ENCODE measurements around the gene MYH14. TPM values are rescaled to one million over a fixed set of nuclear protein-coding genes. Genes with fewer than 3 reads are reported as not detected.

Gene MYH14
- total RNA-seq, 1 experiment from 2014 or later: not detected

- no peaks in the 10 kb centered on the region for H3K36me3 ChIP-seq
- no peak overlapping the region for H3K4me3 ChIP-seq
- peaks cover 3% of the 10 kb centered on the region; the same call in 1 of the 2 replicates for H3K9me3 ChIP-seq (replicated peaks)
- H3K27me3 ChIP-seq (replicated peaks): peaks cover under 1% of the 10 kb centered on the region
- DNase-seq (ENCODE audit: low read depth in 1 of 2, low spot score in 2 of 2): no peak
- H3K27ac ChIP-seq: no peak overlapping the region
- H3K4me1 ChIP-seq (replicated peaks): no peaks in the 10 kb centered on the region
Observed at GRCh38 chr19:50287331-50287730, 83.9 kb downstream of the MYH14 start.

- Histone ChIP-seq H3K9me3 (replicated peaks) (peaks cover 3% of the 10 kb centered on the region; the same call in 1 of the 2 replicates), H3K27ac (no peak overlapping the region), H3K4me3 (no peak overlapping the region), H3K36me3 (no peaks in the 10 kb centered on the region), H3K27me3 (replicated peaks) (no peaks in the 10 kb centered on the region; the same call in 1 of the 2 replicates), H3K4me1 (replicated peaks) (no peaks in the 10 kb centered on the region)
- no peak for DNase-seq (ENCODE audit: low read depth in 1 of 2, low spot score in 2 of 2)
Observed at GRCh38 chr19:50288954-50289353, 85.5 kb downstream of the MYH14 start.

- no peaks in the 10 kb centered on the region for H3K36me3 ChIP-seq
- H3K4me1 ChIP-seq (replicated peaks): no peaks in the 10 kb centered on the region
- H3K4me3 ChIP-seq: no peak overlapping the region
- H3K27ac ChIP-seq: no peak overlapping the region
- H3K27me3 ChIP-seq (replicated peaks): no peaks in the 10 kb centered on the region; the same call in 1 of the 2 replicates
- H3K9me3 ChIP-seq (replicated peaks): peaks cover 3% of the 10 kb centered on the region; the same call in 1 of the 2 replicates
- no peak for DNase-seq (ENCODE audit: low read depth in 1 of 2, low spot score in 2 of 2)
Observed at GRCh38 chr19:50290011-50290410, 86.6 kb downstream of the MYH14 start.

- Histone ChIP-seq H3K27ac (no peak overlapping the region), H3K36me3 (no peaks in the 10 kb centered on the region), H3K4me3 (no peak overlapping the region), H3K27me3 (replicated peaks) (no peaks in the 10 kb centered on the region), H3K4me1 (replicated peaks) (no peaks in the 10 kb centered on the region), H3K9me3 (replicated peaks) (peaks cover 3% of the 10 kb centered on the region; the same call in 1 of the 2 replicates)
- DNase-seq (ENCODE audit: low read depth in 1 of 2, low spot score in 2 of 2): no peak
Observed at GRCh38 chr19:50290775-50291174, 87.4 kb downstream of the MYH14 start.

- Histone ChIP-seq H3K4me1 (replicated peaks) (no peaks in the 10 kb centered on the region), H3K36me3 (no peaks in the 10 kb centered on the region), H3K27ac (no peak overlapping the region), H3K9me3 (replicated peaks) (no peaks in the 10 kb centered on the region), H3K4me3 (no peak overlapping the region), H3K27me3 (replicated peaks) (no peaks in the 10 kb centered on the region)
- no peak for DNase-seq (ENCODE audit: low read depth in 1 of 2, low spot score in 2 of 2)
Observed at GRCh38 chr19:50292216-50292827, 88.9 kb downstream of the MYH14 start.

- no peaks in the 10 kb centered on the region for H3K9me3 ChIP-seq (replicated peaks)
- no peak for DNase-seq (ENCODE audit: low read depth in 1 of 2, low spot score in 2 of 2)
- no peak overlapping the region for H3K4me3 ChIP-seq
- H3K36me3 ChIP-seq: no peaks in the 10 kb centered on the region
- no peak overlapping the region for H3K27ac ChIP-seq
- H3K4me1 ChIP-seq (replicated peaks): no peaks in the 10 kb centered on the region
- no peaks in the 10 kb centered on the region for H3K27me3 ChIP-seq (replicated peaks)
Observed at GRCh38 chr19:50293263-50294004, 90.0 kb downstream of the MYH14 start.

- Histone ChIP-seq H3K27ac (no peak overlapping the region), H3K9me3 (replicated peaks) (no peaks in the 10 kb centered on the region; the same call in 1 of the 2 replicates), H3K4me3 (no peak overlapping the region), H3K36me3 (no peaks in the 10 kb centered on the region), H3K27me3 (replicated peaks) (peaks cover 3% of the 10 kb centered on the region; the same call in 1 of the 2 replicates), H3K4me1 (replicated peaks) (peaks cover 18% of the 10 kb centered on the region)
- DNase-seq (ENCODE audit: low read depth in 1 of 2, low spot score in 2 of 2): no peak
Observed at GRCh38 chr19:50300051-50300450, 96.6 kb downstream of the MYH14 start.

GRCh38 chr19:50300814-50301606 is 97.6 kb downstream of the MYH14 start:
- Histone ChIP-seq H3K27me3 (replicated peaks) (peaks cover 3% of the 10 kb centered on the region), H3K9me3 (replicated peaks) (no peaks in the 10 kb centered on the region; the same call in 1 of the 2 replicates), H3K27ac (no peak overlapping the region), H3K36me3 (no peaks in the 10 kb centered on the region), H3K4me3 (no peak overlapping the region), H3K4me1 (replicated peaks) (peaks cover 18% of the 10 kb centered on the region)
- DNase-seq (ENCODE audit: low read depth in 1 of 2, low spot score in 2 of 2): peak in 1 of 2 experiments; percentile 72

- H3K27me3 ChIP-seq (replicated peaks): peaks cover 6% of the 10 kb centered on the region
- H3K4me1 ChIP-seq (replicated peaks): peaks cover 18% of the 10 kb centered on the region
- no peak for DNase-seq (ENCODE audit: low read depth in 1 of 2, low spot score in 2 of 2)
- H3K27ac ChIP-seq: no peak overlapping the region
- H3K4me3 ChIP-seq: no peak overlapping the region
- H3K36me3 ChIP-seq: no peaks in the 10 kb centered on the region
- H3K9me3 ChIP-seq (replicated peaks): no peaks in the 10 kb centered on the region; the same call in 1 of the 2 replicates
Observed at GRCh38 chr19:50301607-50301971, 98.2 kb downstream of the MYH14 start.

- Histone ChIP-seq H3K36me3 (no peaks in the 10 kb centered on the region), H3K4me3 (no peak overlapping the region), H3K27me3 (replicated peaks) (peaks cover 16% of the 10 kb centered on the region), H3K9me3 (replicated peaks) (no peaks in the 10 kb centered on the region; the same call in 1 of the 2 replicates), H3K4me1 (replicated peaks) (peaks cover 18% of the 10 kb centered on the region), H3K27ac (no peak overlapping the region)
- DNase-seq (ENCODE audit: low read depth in 1 of 2, low spot score in 2 of 2): no peak
Observed at GRCh38 chr19:50303558-50303957, 100.1 kb downstream of the MYH14 start.

- no peak overlapping the region for H3K27ac ChIP-seq
- H3K4me3 ChIP-seq: no peak overlapping the region
- H3K27me3 ChIP-seq (replicated peaks): peaks cover 52% of the 10 kb centered on the region
- no peaks in the 10 kb centered on the region for H3K4me1 ChIP-seq (replicated peaks)
- H3K36me3 ChIP-seq: no peaks in the 10 kb centered on the region
- H3K9me3 ChIP-seq (replicated peaks): no peaks in the 10 kb centered on the region
- DNase-seq (ENCODE audit: low read depth in 1 of 2, low spot score in 2 of 2): no peak
Observed at GRCh38 chr19:50308991-50309390, 105.6 kb downstream of the MYH14 start.

- no peak for DNase-seq (ENCODE audit: low read depth in 1 of 2, low spot score in 2 of 2)
- no peaks in the 10 kb centered on the region for H3K9me3 ChIP-seq (replicated peaks)
- no peaks in the 10 kb centered on the region for H3K4me1 ChIP-seq (replicated peaks)
- H3K36me3 ChIP-seq: no peaks in the 10 kb centered on the region
- peaks cover 55% of the 10 kb centered on the region for H3K27me3 ChIP-seq (replicated peaks)
- H3K27ac ChIP-seq: no peak overlapping the region
- H3K4me3 ChIP-seq: no peak overlapping the region
Observed at GRCh38 chr19:50309396-50310125, 106.1 kb downstream of the MYH14 start.

- DNase-seq (ENCODE audit: low read depth in 1 of 2, low spot score in 2 of 2): no peak
- H3K9me3 ChIP-seq (replicated peaks): no peaks in the 10 kb centered on the region
- peaks cover 64% of the 10 kb centered on the region for H3K27me3 ChIP-seq (replicated peaks)
Observed at GRCh38 chr19:50310759-50311465, 107.5 kb downstream of the MYH14 start.

More at GRCh38 chr19:50310759-50311465, 107.5 kb downstream of the MYH14 start:
- no peaks in the 10 kb centered on the region for H3K4me1 ChIP-seq (replicated peaks)
- no peak overlapping the region for H3K4me3 ChIP-seq
- H3K36me3 ChIP-seq: no peaks in the 10 kb centered on the region
- H3K27ac ChIP-seq: no peak overlapping the region

Data from SJSA1 (cell line).